ENCODE results near the gene NINJ2.

The NINJ2 gene

GRCh38 chr12:546265-546919 lies 116.9 kb downstream of the NINJ2 start:
- DNase-seq: no peak

DNA sequence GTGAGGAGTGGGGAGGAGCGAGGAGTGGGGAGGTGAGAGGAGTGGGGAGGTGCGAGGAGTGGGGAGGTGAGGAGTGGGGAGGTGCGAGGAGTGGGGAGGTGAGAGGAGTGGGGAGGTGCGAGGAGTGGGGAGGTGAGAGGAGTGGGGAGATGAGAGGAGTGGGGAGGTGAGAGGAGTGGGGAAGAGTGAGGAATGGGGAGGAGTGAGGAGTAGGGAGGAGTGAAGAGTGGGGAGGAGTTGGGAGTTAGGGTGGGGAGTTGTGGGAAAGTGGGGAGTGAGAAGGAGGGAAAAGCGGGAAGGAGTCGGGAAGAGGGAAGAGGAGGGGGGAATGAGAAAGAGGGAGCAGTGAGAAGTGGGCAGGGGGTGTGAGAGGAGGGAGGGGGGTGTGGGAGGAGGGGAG lies 117.4 kb downstream of the NINJ2 start:
- no peak for DNase-seq

DNA sequence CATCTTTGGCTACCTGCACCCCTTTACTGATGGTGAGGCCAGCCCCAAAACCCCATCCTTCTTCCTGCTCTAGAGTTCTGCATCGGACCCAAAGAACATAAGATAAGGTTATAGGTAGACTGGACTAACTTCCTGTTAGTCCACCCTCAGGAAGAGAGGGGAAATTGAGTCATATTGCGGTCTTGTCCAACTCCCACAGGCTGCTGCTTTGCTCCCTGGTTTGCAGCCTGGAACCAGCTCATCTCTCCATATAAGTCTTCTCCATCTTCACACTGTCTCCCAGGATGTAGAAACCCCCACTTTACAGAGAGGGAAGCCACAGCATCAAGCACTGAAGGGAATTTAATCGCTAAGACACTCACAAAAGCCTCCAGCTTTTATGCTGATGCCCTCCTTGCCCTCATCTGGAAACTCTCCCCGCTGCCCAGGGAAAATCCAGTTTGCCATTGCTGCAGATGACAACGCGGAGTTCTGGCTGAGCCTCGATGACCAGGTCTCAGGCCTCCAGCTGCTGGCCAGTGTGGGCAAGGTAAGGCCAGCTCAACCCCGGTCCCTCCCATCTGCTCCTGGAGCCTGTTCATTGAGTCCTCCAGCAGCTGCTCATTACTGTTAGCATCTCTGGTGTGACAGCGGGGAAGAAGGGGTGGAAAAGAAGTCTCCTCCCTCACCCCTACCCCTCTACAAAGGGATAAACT lies 118.2 kb downstream of the NINJ2 start:
- no peak for DNase-seq

- DNase-seq: no peak
Observed at GRCh38 chr12:544142-544541, 119.1 kb downstream of the NINJ2 start.

- no peak for DNase-seq
Observed at GRCh38 chr12:543114-543451, 120.2 kb downstream of the NINJ2 start.

DNA sequence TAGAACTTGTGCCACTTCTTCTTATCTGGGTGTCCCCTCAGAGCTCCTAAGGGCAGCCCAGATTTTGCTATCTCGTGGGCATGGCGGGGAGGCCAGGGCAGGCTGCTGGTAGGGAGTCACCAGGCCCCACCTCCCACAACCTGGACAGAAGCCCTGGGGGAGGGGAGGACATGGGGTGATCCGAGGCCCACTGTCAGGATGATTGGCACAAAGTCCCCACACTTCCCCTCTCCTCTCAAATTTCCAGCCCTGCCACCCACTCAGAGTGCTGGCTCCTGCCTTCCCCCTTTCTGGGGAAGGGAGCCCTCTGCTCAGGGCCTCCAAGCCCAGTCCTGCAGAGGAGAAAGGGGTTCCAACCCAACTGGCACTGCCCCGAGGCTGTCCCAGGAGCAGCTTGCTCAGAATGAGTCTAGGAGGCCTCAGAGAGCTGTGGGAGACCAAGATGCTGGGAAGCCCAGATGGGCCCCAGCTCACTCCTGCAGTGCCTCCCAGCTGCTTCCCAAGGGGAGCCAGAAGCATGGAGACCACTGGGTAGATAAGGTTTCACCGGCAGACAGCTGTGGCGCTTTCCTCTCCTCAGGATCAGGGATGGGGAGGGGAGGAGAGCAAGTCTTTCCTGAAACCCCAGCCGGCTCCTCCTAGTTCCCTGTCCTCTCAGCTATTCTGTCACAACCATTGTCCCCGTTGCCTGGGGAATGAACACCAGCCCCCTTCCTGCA lies 120.7 kb downstream of the NINJ2 start:
- DNase-seq: peak in 1 of 2 donors; percentile 20

GRCh38 chr12:541676-542324 lies 121.4 kb downstream of the NINJ2 start:
- DNase-seq: no peak

DNA sequence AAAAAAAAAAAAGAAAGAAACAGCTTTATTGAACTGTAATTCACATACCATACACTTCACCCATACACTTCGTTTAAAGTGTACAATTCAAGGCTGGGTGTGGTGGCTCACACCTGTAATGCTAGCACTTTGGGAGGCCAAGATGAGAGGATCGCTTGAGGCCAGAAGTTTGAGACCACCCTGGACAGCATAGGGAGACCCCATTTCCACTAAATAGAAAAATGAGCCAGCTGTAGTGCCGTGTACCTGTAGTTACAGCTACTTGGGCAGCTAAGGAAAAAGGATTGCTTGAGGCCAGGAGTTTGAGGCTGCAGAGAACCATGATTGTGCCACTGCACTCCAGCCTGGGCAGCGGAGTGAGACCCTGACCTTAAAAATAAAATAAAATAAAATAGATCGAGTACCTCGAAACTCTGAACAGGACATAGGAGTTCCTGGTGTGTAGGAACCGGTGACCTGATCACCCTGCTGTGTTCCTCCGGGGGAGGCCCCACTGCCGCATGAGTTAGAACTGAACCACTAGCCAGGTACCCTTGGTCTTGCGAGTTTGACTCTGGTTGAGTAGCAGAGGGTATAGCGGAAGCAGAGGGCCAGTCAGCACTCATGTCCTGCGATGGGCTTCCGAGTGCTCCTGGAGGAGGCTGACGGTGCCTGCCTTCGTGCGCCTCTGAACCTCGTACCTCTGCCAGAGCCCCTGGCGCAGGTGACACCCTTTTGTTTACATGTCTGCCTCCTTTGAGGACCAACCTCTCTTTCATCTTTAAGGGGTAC lies 123.5 kb downstream of the NINJ2 start:
- DNase-seq: no peak

- peak; percentile 21 to 39 for DNase-seq
Observed at GRCh38 chr12:538731-539539, 124.3 kb downstream of the NINJ2 start.

DNA sequence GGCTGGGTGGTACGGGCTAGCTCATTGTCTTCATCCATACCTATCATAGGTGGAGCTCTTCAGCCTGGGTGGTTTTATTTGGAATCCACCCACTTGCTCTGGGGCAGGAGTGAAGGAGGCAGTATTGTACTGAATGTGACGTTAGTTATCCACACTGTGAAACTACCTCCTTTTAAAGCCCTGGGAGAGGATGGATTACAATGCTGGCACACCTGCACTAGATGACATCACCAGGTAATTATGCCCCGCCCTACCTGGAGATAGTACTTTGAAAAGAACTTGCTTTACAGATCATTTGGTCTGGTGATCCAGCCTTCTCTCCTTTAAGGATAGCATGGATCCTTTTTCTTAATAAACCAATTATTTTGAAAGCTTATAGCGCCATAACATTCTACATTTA lies 125.5 kb downstream of the NINJ2 start:
- no peak for DNase-seq

GRCh38 chr12:536751-537245 lies 126.4 kb downstream of the NINJ2 start:
- DNase-seq: no peak

DNA sequence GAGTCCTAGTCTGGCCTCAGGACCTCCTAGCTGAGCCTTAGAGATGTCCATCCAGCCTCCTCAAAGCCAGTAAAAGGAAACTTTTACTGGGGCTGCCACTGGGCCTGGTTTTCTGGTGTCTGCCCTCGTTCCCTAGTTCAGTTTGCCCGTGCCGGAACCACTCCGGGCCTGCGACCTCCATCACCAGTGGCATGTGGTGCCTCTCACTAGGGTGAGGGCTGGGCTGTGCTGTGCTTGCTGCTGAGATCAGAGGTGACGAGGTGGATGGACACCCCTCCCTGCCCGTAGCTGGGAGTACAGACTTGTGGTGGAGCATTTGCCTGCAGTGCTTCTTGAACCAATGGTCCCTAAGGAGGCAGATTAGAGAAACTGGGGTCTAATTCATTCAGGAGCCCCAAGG lies 127.8 kb downstream of the NINJ2 start:
- DNase-seq: no peak

GRCh38 chr12:534216-534615 lies 129.0 kb downstream of the NINJ2 start:
- DNase-seq: no peak

GRCh38 chr12:533718-534117 lies 129.5 kb downstream of the NINJ2 start:
- no peak for DNase-seq

DNA sequence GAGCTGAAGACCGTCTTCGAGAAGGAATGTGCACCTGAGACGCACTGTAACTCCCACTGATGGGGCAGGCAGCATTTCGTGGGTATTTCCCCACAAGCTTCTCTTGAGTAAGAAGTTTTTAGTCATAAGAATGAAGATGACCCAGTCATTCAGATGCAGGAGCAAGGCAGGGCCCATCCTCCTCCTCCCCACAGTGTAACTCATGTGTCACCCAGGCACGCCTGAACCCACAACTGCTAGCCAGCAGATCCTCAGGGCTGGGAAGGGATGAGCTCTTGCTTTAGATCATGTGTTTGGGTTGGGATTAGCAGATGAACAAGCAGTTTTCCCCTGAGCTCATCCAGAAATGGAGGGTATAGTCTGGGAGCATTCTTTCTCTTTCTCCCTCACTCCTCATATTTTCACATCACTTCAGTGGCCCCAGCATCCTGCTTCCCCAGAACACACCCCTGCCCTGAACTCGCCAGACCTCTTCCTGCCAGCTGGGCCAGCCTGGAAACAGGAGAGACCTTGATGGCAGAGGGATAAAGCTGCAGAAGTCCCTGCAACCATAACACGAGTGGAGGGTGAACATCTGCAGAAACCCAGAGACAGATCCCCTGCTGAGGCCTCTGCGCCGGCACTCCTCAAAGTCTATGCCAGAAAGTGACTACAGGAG lies 130.2 kb downstream of the NINJ2 start:
- DNase-seq: peak in 1 of 2 donors; percentile 44

DNA sequence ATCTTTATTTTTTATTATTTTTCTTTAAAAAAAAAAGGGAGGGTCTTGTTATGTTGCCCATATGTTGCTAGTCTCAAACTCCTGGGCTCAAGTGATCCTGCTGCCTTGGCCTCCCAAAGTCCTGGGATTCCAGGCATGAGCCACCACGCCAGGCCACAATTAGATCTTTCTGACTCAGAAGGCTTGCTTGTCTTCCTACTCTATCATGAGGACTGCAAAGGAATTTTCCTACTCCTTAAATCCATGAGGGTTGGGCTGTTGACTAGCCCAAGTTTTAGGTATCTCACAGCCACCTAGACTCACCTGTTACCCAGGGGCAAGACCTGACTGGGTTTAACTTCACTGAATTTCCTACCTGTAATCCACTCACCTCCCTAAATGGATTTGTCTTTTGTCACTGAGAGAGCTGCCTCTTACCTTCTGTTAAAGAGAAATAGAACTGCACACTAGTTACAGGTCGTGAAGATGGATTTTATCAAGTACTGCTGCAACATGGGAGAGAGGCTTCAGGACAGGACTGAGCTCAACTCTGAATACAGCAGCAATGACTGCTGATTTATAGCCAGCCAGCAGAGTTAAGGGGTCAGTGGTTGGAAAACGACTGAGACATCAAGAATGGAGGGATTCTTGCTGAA lies 131.2 kb downstream of the NINJ2 start:
- DNase-seq: no peak

GRCh38 chr12:530821-531220 lies 132.4 kb downstream of the NINJ2 start:
- no peak for DNase-seq

DNA sequence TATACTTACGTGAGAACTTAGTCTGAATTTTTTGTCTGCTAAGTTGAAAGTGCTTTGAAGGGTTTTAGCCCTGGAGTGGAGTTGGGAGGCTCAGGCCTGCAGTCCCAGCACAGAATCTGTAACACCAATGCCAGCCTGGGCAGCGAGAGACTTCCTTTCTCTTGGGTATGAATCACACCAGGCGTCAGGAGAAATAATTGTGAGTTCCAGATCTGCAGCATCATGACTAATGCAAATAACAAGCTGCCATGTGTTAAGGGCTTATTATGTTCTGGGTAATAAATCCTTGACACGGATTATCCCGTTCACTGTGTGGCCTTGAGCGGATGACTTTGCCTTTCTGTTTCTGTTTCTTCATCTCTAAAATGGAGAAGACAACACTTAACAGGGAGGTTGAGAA lies 132.9 kb downstream of the NINJ2 start:
- DNase-seq: no peak

DNA sequence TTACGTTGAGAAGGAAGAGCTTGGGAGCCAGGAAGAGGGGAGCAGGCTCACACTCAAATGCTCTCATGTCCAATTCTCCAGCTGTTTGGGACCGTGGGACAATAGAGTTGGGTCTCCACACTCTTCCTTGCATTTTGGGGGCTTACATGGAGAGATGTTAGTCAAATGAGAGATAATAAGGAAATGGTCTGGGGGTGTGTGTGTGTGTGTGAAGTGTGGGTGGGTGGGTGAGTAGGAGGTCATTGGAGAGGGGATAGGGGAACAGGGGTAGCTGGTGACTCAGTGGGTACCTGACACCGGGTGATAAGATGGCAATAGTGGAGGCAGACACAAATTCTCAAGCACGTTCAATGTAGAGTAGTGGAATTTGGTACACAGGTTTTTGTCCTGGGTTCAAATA lies 135.5 kb downstream of the NINJ2 start:
- DNase-seq: no peak

- DNase-seq: no peak
Observed at GRCh38 chr12:527241-527640, 136.0 kb downstream of the NINJ2 start.

GRCh38 chr12:526089-526488 lies 137.2 kb downstream of the NINJ2 start:
- DNase-seq: peak; percentile 49 to 57

All from inflammatory macrophage treated with lipopolysaccharide for 1 hour (primary cell).